ENCODE data around the gene PLOD2. TPM values are rescaled to one million over a fixed set of nuclear protein-coding genes. Genes with fewer than 3 reads are reported as not detected.

PLOD2 gene
- total RNA-seq, 1 donor: 393 TPM

- H3K4me3 ChIP-seq (ENCODE audit: low read depth, low read length): no peak overlapping the region
- TF ChIP-seq CTCF (IDR thresholded peaks at IDR 0.05; ENCODE audit: insufficient read depth, low read depth, low read length): no peak
- peak; percentile 98 for DNase-seq (ENCODE audit: low read depth)
Observed at GRCh38 chr3:146050691-146051090, 110.3 kb downstream of the PLOD2 start.

GRCh38 chr3:146047485-146047884, 113.5 kb downstream of the PLOD2 start:
- TF ChIP-seq CTCF (IDR thresholded peaks at IDR 0.05; ENCODE audit: insufficient read depth, low read depth, low read length): no peak
- H3K4me3 ChIP-seq (ENCODE audit: low read depth, low read length): no peak overlapping the region
- DNase-seq (ENCODE audit: low read depth): no peak

- TF ChIP-seq CTCF (IDR thresholded peaks at IDR 0.05; ENCODE audit: insufficient read depth, low read depth, low read length): no peak
- no peak overlapping the region for H3K4me3 ChIP-seq (ENCODE audit: low read depth, low read length)
- DNase-seq (ENCODE audit: low read depth): no peak
Observed at GRCh38 chr3:146044046-146044445, 116.9 kb downstream of the PLOD2 start.

GRCh38 chr3:146040630-146041029, 120.4 kb downstream of the PLOD2 start:
- no peak overlapping the region for H3K4me3 ChIP-seq (ENCODE audit: low read depth, low read length)
- DNase-seq (ENCODE audit: low read depth): no peak
- TF ChIP-seq CTCF (IDR thresholded peaks at IDR 0.05; ENCODE audit: insufficient read depth, low read depth, low read length): no peak

GRCh38 chr3:146037697-146038096, 123.3 kb downstream of the PLOD2 start:
- H3K4me3 ChIP-seq (ENCODE audit: low read depth, low read length): no peak overlapping the region
- peak; percentile 39 for DNase-seq (ENCODE audit: low read depth)
- no peak for TF ChIP-seq CTCF (IDR thresholded peaks at IDR 0.05; ENCODE audit: insufficient read depth, low read depth, low read length)

- H3K4me3 ChIP-seq (ENCODE audit: low read depth, low read length): no peak overlapping the region
Observed at GRCh38 chr3:146036281-146036680, 124.7 kb downstream of the PLOD2 start.

More at GRCh38 chr3:146036281-146036680, 124.7 kb downstream of the PLOD2 start:
- no peak for DNase-seq (ENCODE audit: low read depth)
- no peak for TF ChIP-seq CTCF (IDR thresholded peaks at IDR 0.05; ENCODE audit: insufficient read depth, low read depth, low read length)
